Measurements from ENCODE around the gene LRTM2. TPM values are rescaled to one million over a fixed set of nuclear protein-coding genes. Genes with fewer than 3 reads are reported as not detected.

Gene LRTM2
- total RNA-seq, 1 experiment from 2014 or later: not detected

GRCh38 chr12:1781772-1782171 is 38.6 kb upstream of the LRTM2 start:
- no peaks in the 10 kb centered on the region for H3K27me3 ChIP-seq (ENCODE audit: insufficient read depth, low read depth)
- H3K27ac ChIP-seq: no peak overlapping the region
- intact Hi-C loops (cut with micrococcal nuclease; ENCODE audit: unreplicated experiment): no loop called here
- no peak for DNase-seq
- peaks cover 23% of the 10 kb centered on the region for H3K79me2 ChIP-seq (ENCODE audit: low read depth)
- H3K9me3 ChIP-seq (ENCODE audit: insufficient read depth, low read depth): no peaks in the 10 kb centered on the region
- TF ChIP-seq, protein P1, sequence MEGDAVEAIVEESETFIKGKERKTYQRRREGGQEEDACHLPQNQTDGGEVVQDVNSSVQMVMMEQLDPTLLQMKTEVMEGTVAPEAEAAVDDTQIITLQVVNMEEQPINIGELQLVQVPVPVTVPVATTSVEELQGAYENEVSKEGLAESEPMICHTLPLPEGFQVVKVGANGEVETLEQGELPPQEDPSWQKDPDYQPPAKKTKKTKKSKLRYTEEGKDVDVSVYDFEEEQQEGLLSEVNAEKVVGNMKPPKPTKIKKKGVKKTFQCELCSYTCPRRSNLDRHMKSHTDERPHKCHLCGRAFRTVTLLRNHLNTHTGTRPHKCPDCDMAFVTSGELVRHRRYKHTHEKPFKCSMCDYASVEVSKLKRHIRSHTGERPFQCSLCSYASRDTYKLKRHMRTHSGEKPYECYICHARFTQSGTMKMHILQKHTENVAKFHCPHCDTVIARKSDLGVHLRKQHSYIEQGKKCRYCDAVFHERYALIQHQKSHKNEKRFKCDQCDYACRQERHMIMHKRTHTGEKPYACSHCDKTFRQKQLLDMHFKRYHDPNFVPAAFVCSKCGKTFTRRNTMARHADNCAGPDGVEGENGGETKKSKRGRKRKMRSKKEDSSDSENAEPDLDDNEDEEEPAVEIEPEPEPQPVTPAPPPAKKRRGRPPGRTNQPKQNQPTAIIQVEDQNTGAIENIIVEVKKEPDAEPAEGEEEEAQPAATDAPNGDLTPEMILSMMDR (conservative IDR thresholded peaks at IDR 0.05): no peak
- TF ChIP-seq EZH2 (IDR thresholded peaks at IDR 0.05; ENCODE audit: low read depth): no peak
- BruUV-seq (replicated peaks): no TSS peak
- peaks cover 22% of the 10 kb centered on the region for H3K36me3 ChIP-seq (ENCODE audit: low read depth)
- ChIA-PET CTCF (no interaction called here), POLR2A (ENCODE audit: unreplicated experiment) (interaction anchor here (0.6 kb wide), 1 partner anchor 146 kb away, joined by 3 read pairs; no protein-coding TSS in a partner anchor)
- H3K9me2 ChIP-seq (ENCODE audit: insufficient read depth): no peaks in the 10 kb centered on the region
- H2AFZ ChIP-seq: no peak overlapping the region
- no peak overlapping the region for H3K4me2 ChIP-seq
- H3K4me3 ChIP-seq: no peak overlapping the region
- H3K4me1 ChIP-seq (replicated peaks; ENCODE audit: insufficient read depth): peaks cover 10% of the 10 kb centered on the region
- H3F3A ChIP-seq (ENCODE audit: insufficient read depth, low read depth): peaks cover 45% of the 10 kb centered on the region
- H4K20me1 ChIP-seq (ENCODE audit: insufficient read depth): peaks cover 4% of the 10 kb centered on the region; the same call in 1 of the 2 replicates

- Histone ChIP-seq H3K27ac (no peak overlapping the region), H3K27me3 (ENCODE audit: insufficient read depth, low read depth) (no peaks in the 10 kb centered on the region), H3K4me1 (replicated peaks; ENCODE audit: insufficient read depth) (0 out of 2 replicates have a peak, but pooled peaks cover 7% of the 10 kb centered on the region), H3F3A (ENCODE audit: insufficient read depth, low read depth) (peaks cover 43% of the 10 kb centered on the region), H4K20me1 (ENCODE audit: insufficient read depth) (peaks cover 4% of the 10 kb centered on the region; the same call in 1 of the 2 replicates), H3K9me2 (ENCODE audit: insufficient read depth) (no peaks in the 10 kb centered on the region), H3K4me3 (no peak overlapping the region), H2AFZ (no peak overlapping the region), H3K36me3 (ENCODE audit: low read depth) (peaks cover 25% of the 10 kb centered on the region), H3K79me2 (ENCODE audit: low read depth) (peaks cover 23% of the 10 kb centered on the region), H3K4me2 (no peak overlapping the region), H3K9me3 (ENCODE audit: insufficient read depth, low read depth) (no peaks in the 10 kb centered on the region)
- BruUV-seq (replicated peaks): no TSS peak
- TF ChIP-seq EZH2 (IDR thresholded peaks at IDR 0.05; ENCODE audit: low read depth): no peak
- TF ChIP-seq, protein P1 (conservative IDR thresholded peaks at IDR 0.05): no peak
- DNase-seq: no peak
- POLR2A ChIA-PET (ENCODE audit: unreplicated experiment): interaction anchor here (0.6 kb wide), 1 partner anchor 145 kb away, joined by 3 read pairs; no protein-coding TSS in a partner anchor
- intact Hi-C loops (cut with micrococcal nuclease; ENCODE audit: unreplicated experiment): no loop called here
- CTCF ChIA-PET: no interaction called here
Observed at GRCh38 chr12:1782215-1782614, 38.1 kb upstream of the LRTM2 start.

DNA sequence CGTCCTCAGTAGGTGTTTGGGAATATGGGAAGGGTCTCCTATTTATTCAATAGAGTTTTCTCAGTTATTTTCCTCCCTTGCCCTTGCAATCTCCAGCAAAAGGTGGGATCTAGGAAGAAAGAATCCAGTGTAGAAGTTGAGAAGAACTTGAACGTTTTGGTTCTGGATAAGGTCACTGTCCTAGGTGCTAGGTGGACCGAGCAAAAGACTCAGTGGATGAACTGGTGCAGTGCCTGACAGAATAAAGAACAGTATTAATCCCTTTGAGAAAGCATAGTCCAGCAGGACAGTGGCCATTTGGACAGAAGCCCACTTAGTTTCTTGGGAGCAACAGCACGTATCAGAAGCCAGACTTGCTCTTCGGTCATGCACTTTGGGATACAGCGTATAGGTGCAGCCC is 32.7 kb upstream of the LRTM2 start:
- intact Hi-C loops (cut with micrococcal nuclease; ENCODE audit: unreplicated experiment): no loop called here
- BruUV-seq (replicated peaks): no TSS peak
- Histone ChIP-seq H3F3A (ENCODE audit: insufficient read depth, low read depth) (peaks cover 12% of the 10 kb centered on the region; the same call in 1 of the 2 replicates), H3K36me3 (ENCODE audit: low read depth) (0 out of 2 replicates have a peak, but pooled peaks cover 4% of the 10 kb centered on the region), H3K27ac (no peak overlapping the region), H3K4me3 (no peak overlapping the region), H3K9me2 (ENCODE audit: insufficient read depth) (no peaks in the 10 kb centered on the region), H3K4me1 (replicated peaks; ENCODE audit: insufficient read depth) (no peaks in the 10 kb centered on the region), H3K27me3 (ENCODE audit: insufficient read depth, low read depth) (no peaks in the 10 kb centered on the region), H3K79me2 (ENCODE audit: low read depth) (no peaks in the 10 kb centered on the region), H4K20me1 (ENCODE audit: insufficient read depth) (peaks cover 4% of the 10 kb centered on the region; the same call in 1 of the 2 replicates), H3K4me2 (no peak overlapping the region), H3K9me3 (ENCODE audit: insufficient read depth, low read depth) (no peaks in the 10 kb centered on the region), H2AFZ (no peak overlapping the region)
- TF ChIP-seq, protein P1 (conservative IDR thresholded peaks at IDR 0.05): no peak
- no peak for TF ChIP-seq EZH2 (IDR thresholded peaks at IDR 0.05; ENCODE audit: low read depth)
- POLR2A ChIA-PET (ENCODE audit: unreplicated experiment): no interaction called here
- CTCF ChIA-PET: no interaction called here
- DNase-seq: no peak

Data from PC-9 (cell line).